GM12878 (cell line): ENCODE results near the gene HDAC3. TPM values are rescaled to one million over a fixed set of nuclear protein-coding genes. Genes with fewer than 3 reads are reported as not detected.

Experiments used
- ATAC-seq: fragments of 200-7000 bp; cut with Tn5 transposase; 3 replicates; pipeline ENCODE4 v1.9.1; 2020; ENCODE audit warnings: mild to moderate bottlenecking, moderate library complexity
- BruUV-seq: library from RNA; stranded (reverse); fragments of 400-500 nt; replicated peaks from 2 replicates; lab custom pipeline; 2021; lab: Mats Ljungman, UMichigan
- CTCF ChIA-PET: fragments of 300-600 bp; sonication (Branson Sonifier 250); formaldehyde crosslinking; extraction: SDS; loops from one replicate; lab custom pipeline; 2021; ENCODE audit warnings: inconsistent platforms; lab: Yijun Ruan, JAX
- POLR2A ChIA-PET: fragments of 350-600 bp; formaldehyde crosslinking; extraction: SDS; loops from one replicate; lab custom pipeline; 2021; ENCODE audit warnings: inconsistent platforms; lab: Charles Lee
- RAD21 ChIA-PET: fragments of 300-600 bp; sonication (Branson Sonifier 250); formaldehyde crosslinking; loops from one replicate; lab custom pipeline; 2023; ENCODE audit warnings: antibody characterized with exemption; ENCODE audit not compliant: unreplicated experiment; lab: Charles Lee
- SMC1A ChIA-PET: fragments of 300-600 bp; sonication (Branson Sonifier 250); formaldehyde crosslinking; loops from one replicate; lab custom pipeline; 2023; ENCODE audit not compliant: unreplicated experiment, uncharacterized antibody; lab: Charles Lee
- DNase-seq: peaks from one replicate; pipeline ENCODE4 v3.0.0-alpha.2; 2011; ENCODE audit warnings: low read depth, low spot score
- FAIRE-seq: peaks from 3 replicates; lab custom pipeline; 2011; peaks lifted over from hg19 to GRCh38; lab: Jason Lieb, UNC
- H2AFZ ChIP-seq: 2 replicates; pipeline ENCODE4 v1.6.0; 2011; ENCODE audit warnings: low read depth, low read length, control low read depth; ENCODE audit not compliant: control insufficient read depth
- H3K27ac ChIP-seq: 2 replicates; pipeline ENCODE4 v1.5.1; 2011; ENCODE audit warnings: control low read depth; ENCODE audit not compliant: control insufficient read depth, insufficient read depth
- H3K27me3 ChIP-seq, 2 experiments: replicated peaks in 1 of 2; 2 replicates each; pipeline versions ENCODE4 v1.6.0 to v1.6.1; 2011; ENCODE audit warnings: low read length in 1 of 2; ENCODE audit not compliant: control insufficient read depth in 2 of 2, insufficient read depth in 2 of 2
- H3K36me3 ChIP-seq, 2 experiments: 2 replicates each; pipeline ENCODE4 v1.5.1; 2011; ENCODE audit warnings: low read length in 1 of 2; ENCODE audit not compliant: control insufficient read depth in 2 of 2, insufficient read depth in 2 of 2
- H3K4me1 ChIP-seq: 2 replicates; pipeline ENCODE4 v1.6.1; 2011; ENCODE audit warnings: mild to moderate bottlenecking, low read length, moderate library complexity, mixed read lengths; ENCODE audit not compliant: control insufficient read depth, insufficient read depth
- H3K4me2 ChIP-seq: 2 replicates; pipeline ENCODE4 v1.6.0; 2011; ENCODE audit warnings: control low read depth; ENCODE audit not compliant: control insufficient read depth, insufficient read depth
- H3K4me3 ChIP-seq: fragments of 200-600 bp; sonication (generic); 2 replicates; pipeline ENCODE4 v1.5.1; 2016
- H3K79me2 ChIP-seq: 2 replicates; pipeline ENCODE4 v1.6.0; 2011; ENCODE audit warnings: low read length; ENCODE audit not compliant: control insufficient read depth, insufficient read depth
- H3K9ac ChIP-seq: 2 replicates; pipeline ENCODE4 v1.8.0; 2011; ENCODE audit warnings: low read length, control low read depth, mixed read lengths; ENCODE audit not compliant: control insufficient read depth, insufficient read depth
- H3K9me3 ChIP-seq: replicated peaks from 3 replicates; pipeline ENCODE4 v1.5.1; 2011; ENCODE audit warnings: mild to moderate bottlenecking, low read length; ENCODE audit not compliant: control insufficient read depth, insufficient read depth
- H4K20me1 ChIP-seq: 2 replicates; pipeline ENCODE4 v1.6.0; 2011; ENCODE audit not compliant: control insufficient read depth, insufficient read depth
- CREB1 ChIP-seq: IDR thresholded peaks from 2 replicates; pipeline ENCODE4 v1.6.1; 2012; ENCODE audit warnings: low read depth, mild to moderate bottlenecking, inconsistent platforms
- CREM ChIP-seq: IDR thresholded peaks from 2 replicates; pipeline ENCODE4 v1.6.1; 2014; ENCODE audit warnings: antibody characterized with exemption, low read depth
- EGR1 ChIP-seq, 2 experiments: IDR thresholded peaks; 1 replicate in 1 of 2; 2 replicates in 1 of 2; pipeline ENCODE4 v1.6.1; 2011 to 2012; ENCODE audit warnings: low read depth in 2 of 2, low read length in 2 of 2, borderline replicate concordance in 1 of 2, mild to moderate bottlenecking in 1 of 2, moderate library complexity in 1 of 2
- ELK1 ChIP-seq: IDR thresholded peaks from 2 replicates; pipeline ENCODE4 v1.6.1; 2012; ENCODE audit warnings: low read depth, low read length, improper control_type of control experiment
- GATAD2B ChIP-seq: fragments of 450-650 bp; conservative IDR thresholded peaks from 2 replicates; pipeline ENCODE4 v1.6.1; 2017; ENCODE audit warnings: low read depth, mild to moderate bottlenecking, moderate library complexity
- IRF4 ChIP-seq: IDR thresholded peaks from 2 replicates; pipeline ENCODE4 v1.6.1; 2011; ENCODE audit warnings: low read depth, low read length
- MEF2A ChIP-seq: IDR thresholded peaks from 2 replicates; pipeline ENCODE4 v1.6.1; 2011; ENCODE audit warnings: low read depth, mild to moderate bottlenecking, low read length, moderate library complexity; ENCODE audit not compliant: insufficient read depth
- PML ChIP-seq: IDR thresholded peaks from 2 replicates; pipeline ENCODE4 v1.6.1; 2012; ENCODE audit warnings: low read length, inconsistent platforms
- POLR2A ChIP-seq: IDR thresholded peaks from 2 replicates; pipeline ENCODE4 v1.6.1; 2011; ENCODE audit warnings: low read depth, mild to moderate bottlenecking, low read length
- POLR2AphosphoS2 ChIP-seq: IDR thresholded peaks from 2 replicates; pipeline ENCODE4 v1.6.1; 2011; ENCODE audit warnings: low read depth, mild to moderate bottlenecking, low read length, improper control_type of control experiment, moderate library complexity
- POLR2AphosphoS5 ChIP-seq: IDR thresholded peaks from 2 replicates; pipeline ENCODE4 v1.6.1; 2011; ENCODE audit warnings: mild to moderate bottlenecking, low read length, inconsistent platforms
- SMAD5 ChIP-seq: IDR thresholded peaks from 2 replicates; pipeline ENCODE4 v1.6.1; 2016; ENCODE audit warnings: antibody characterized with exemption, low read depth
- SMC3 ChIP-seq: IDR thresholded peaks from 2 replicates; pipeline ENCODE4 v1.6.1; 2011; ENCODE audit warnings: low read length, improper control_type of control experiment, borderline replicate concordance
- WRNIP1 ChIP-seq: IDR thresholded peaks from 2 replicates; pipeline ENCODE4 v1.6.1; 2011; ENCODE audit warnings: low read depth, low read length, improper control_type of control experiment, borderline replicate concordance
- YY1 ChIP-seq: IDR thresholded peaks from 2 replicates; pipeline ENCODE4 v1.6.1; 2011; ENCODE audit warnings: low read depth, mild to moderate bottlenecking, low read length
- WGBS: methylation state at CpG from one replicate; pipeline ENCODE4 v1.1.6; 2016; ENCODE audit warnings: low lambda C conversion rate; ENCODE audit not compliant: insufficient replicate concordance, insufficient coverage; ENCODE audit errors: missing lambda C conversion rate; 5-methylcytosine and 5-hydroxymethylcytosine counted together
- in situ Hi-C: fragments of 300-500 bp; cut with MboI; formaldehyde crosslinking; loops from 9 replicates; pipeline ENCODE4 v1.14.3; 2018; ENCODE audit warnings: mixed read lengths
- intact Hi-C: fragments of 100-400 bp; cut with micrococcal nuclease; formaldehyde crosslinking; loops from one replicate; pipeline ENCODE4 v1.14.2; 2022; ENCODE audit not compliant: unreplicated experiment
- polyA plus RNA-seq, 11 experiments: library from polyadenylated mRNA; depleted of rRNA in 4 of 11; unstranded in 6 of 11; stranded (reverse) in 5 of 11; fragments of >200 nt; fragmentation: Nextera tagmentation in 4 of 11; fragmentation: Illumina TruSeq in 1 of 11; extraction: Ambion mirVana in 4 of 11; extraction: Trizol in 1 of 11; gene quantifications; 1 replicate in 1 of 11; 2 replicates in 10 of 11; pipeline versions ENCODE4 v1.2.1 to v1.2.3, GENCODE V29; 2011 to 2016; ENCODE audit warnings: inconsistent platforms in 2 of 11, missing spikeins in 2 of 11, low read depth in 1 of 11
- total RNA-seq, 4 experiments: library from RNA; depleted of rRNA in 3 of 4; stranded (reverse); fragments of >200 nt in 3 of 4; fragmentation: Illumina TruSeq in 1 of 4; extraction: Trizol in 1 of 4; gene quantifications; 2 replicates each; pipeline versions ENCODE4 v1.2.1 to v1.2.3, GENCODE V29; 2013 to 2021

HDAC3 gene
- total and polyA plus RNA-seq, 10 of the 15 experiments (the other 5 are each of a cell fraction or from before 2014, with no cell fraction given) = 62.2 to 140 (median 112) TPM

- ChIA-PET POLR2A (interaction anchor here (0.6 to 1.8 kb wide), 13 partner anchors 13 to 318 kb away, joined by 3 to 23 read pairs (median 4); partner anchors contain the start of genes DELE1, DIAPH1, HDAC3 and RELL2), RAD21 (interaction anchor here (1.0 to 2.1 kb wide), 9 partner anchors 14 to 310 kb away, joined by 3 to 13 read pairs (median 4); partner anchors contain the start of genes DIAPH1, HDAC3 and RELL2), CTCF (interaction anchor here (0.9 to 3.2 kb wide), 13 partner anchors 9 to 318 kb away, joined by 3 to 15 read pairs (median 6); partner anchors contain the start of genes DIAPH1, HDAC3, RELL2 and RNF14), SMC1A (interaction anchor here (0.7 to 1.8 kb wide), 11 partner anchors 9 to 311 kb away, joined by 3 to 12 read pairs (median 3); partner anchors contain the start of genes HDAC3 and RELL2)
- intact Hi-C loops (no loop called here), in situ Hi-C loops (no loop called here)
- H3K9ac ChIP-seq = peak within 1 kb of the TSS; percentile 77
- no peaks in the 10 kb centered on the region for H3K79me2 ChIP-seq
- DNase-seq (no peak), FAIRE-seq (peak; percentile 49), ATAC-seq (peak; percentile 99)
- peak within 1 kb of the TSS; percentile 98 for H3K4me2 ChIP-seq
- H3K4me1 ChIP-seq = peaks cover 8% of the 10 kb centered on the region
- no TSS peak for BruUV-seq
- 5% methylated on average over 26 of the region's 50 CpGs for WGBS
- peak within 1 kb of the TSS; percentile 85 for H3K4me3 ChIP-seq
- peak within 1 kb of the TSS; percentile 51 for H3K27ac ChIP-seq
- no peaks in the 10 kb centered on the region for H3K9me3 ChIP-seq
- TF ChIP-seq WRNIP1 (no peak), CREM (peak; percentile 46; the same call in 1 of the 2 replicates), EGR1 (IDR thresholded peaks at IDR 0.05; ENCODE audit: borderline replicate concordance in 1 of 2, low read depth in 2 of 2, low read length in 2 of 2) (peak in 1 of 2 experiments; percentile 89; a peak in 2 of 3 replicates), POLR2A (peak; percentile 80), PML (no peak), POLR2AphosphoS5 (peak; percentile 47; the same call in 1 of the 2 replicates), SMC3 (0 out of 2 replicates have a peak, but pooled peaks have one; percentile 9), CREB1 (peak; percentile 61; the same call in 1 of the 2 replicates), YY1 (0 out of 2 replicates have a peak, but pooled peaks have one; percentile 26), ELK1 (0 out of 2 replicates have a peak, but pooled peaks have one; percentile 23), IRF4 (no peak), POLR2AphosphoS2 (peak; percentile 69; the same call in 1 of the 2 replicates), SMAD5 (0 out of 2 replicates have a peak, but pooled peaks have one; percentile 32), GATAD2B (0 out of 2 replicates have a peak, but pooled peaks have one; percentile 26), MEF2A (0 out of 2 replicates have a peak, but pooled peaks have one; percentile 14)
- H3K36me3 ChIP-seq = no peaks in the 10 kb centered on the region
- H3K27me3 ChIP-seq = no peaks in the 10 kb centered on the region
- no peaks in the 10 kb centered on the region for H4K20me1 ChIP-seq
- H2AFZ ChIP-seq = peak within 1 kb of the TSS; percentile 95
Measured at GRCh38 chr5:141650851-141651727, 14.4 kb upstream of the HDAC3 start, which contains the start of gene FCHSD1. TSS of gene FCHSD1 (minus strand) at chr5:141651418. CDS start at chr5:141651368, 50 bp downstream.
